Neural cell (in vitro differentiated cells): ENCODE data around the gene KPTN.

Experiments used
- CTCF ChIP-seq: fragments of 450-650 bp; IDR thresholded peaks from 2 replicates; pipeline ENCODE4 v1.5.1; 2014; ENCODE audit warnings: antibody characterized with exemption, mild to moderate bottlenecking, moderate library complexity; ENCODE audit not compliant: poor library complexity, severe bottlenecking
- POLR2AphosphoS5 ChIP-seq: IDR thresholded peaks from 2 replicates; pipeline ENCODE4 v1.6.1; 2012

DNA sequence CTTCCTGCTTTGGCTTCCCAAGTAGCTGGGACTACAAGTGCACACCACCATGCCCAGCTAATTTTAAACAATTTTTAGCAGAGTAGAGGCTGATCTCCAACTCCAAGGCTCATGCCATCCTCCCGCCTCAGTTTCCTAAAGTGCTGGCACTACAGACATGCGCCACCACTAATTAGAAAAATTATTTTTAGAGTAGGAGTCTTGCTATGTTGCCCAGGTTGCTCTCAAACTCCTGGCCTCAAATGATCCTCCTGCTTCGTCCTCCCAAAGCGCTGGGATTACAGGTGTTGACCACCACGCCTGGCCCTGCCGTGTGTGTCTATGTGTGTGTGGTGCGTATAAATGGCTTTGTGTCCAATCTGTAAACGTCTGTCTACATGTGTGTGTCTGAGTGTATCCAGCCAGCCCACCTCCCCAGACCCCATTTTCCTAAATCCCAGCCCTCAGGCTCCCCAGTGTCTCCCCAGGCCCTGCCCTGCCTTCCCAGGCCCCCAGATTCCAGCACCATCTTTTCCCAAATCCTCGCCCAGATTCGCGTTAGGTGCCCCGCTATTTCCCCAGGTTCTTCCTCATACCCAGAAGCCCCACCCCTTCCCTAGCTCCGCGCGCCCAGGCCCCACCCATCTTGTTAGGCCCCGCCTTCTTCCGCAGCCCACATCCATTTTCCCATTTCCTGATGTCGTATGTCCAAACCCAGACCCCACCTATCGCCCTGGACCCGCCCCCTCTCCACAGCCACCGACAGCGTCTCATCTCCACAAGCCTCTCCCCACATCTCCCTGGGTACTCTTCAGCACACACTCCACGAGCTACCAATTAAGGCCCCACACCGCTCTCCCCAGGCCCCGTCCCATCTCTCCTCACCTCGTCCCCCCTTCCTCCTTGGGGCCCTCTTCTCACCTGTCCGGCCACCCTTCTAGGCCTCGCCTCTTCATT lies 37.2 kb downstream of the KPTN start:
- TF ChIP-seq CTCF, result no peak
- no peak for TF ChIP-seq POLR2AphosphoS5
